NCI-H1417 treated with DMSO at 0.1 percent for 48 hours (cell line): ENCODE results near the gene SLC7A14.
"Not testable (repeated sequence)": the region's sequence is repeated elsewhere in the genome, so short reads cannot be mapped to it uniquely, and the experiment has no call there.

Source experiments
- DNase-seq: peaks from one replicate; lab custom pipeline; 2025; lab: John Stamatoyannopoulos, UW

Gene SLC7A14

DNA sequence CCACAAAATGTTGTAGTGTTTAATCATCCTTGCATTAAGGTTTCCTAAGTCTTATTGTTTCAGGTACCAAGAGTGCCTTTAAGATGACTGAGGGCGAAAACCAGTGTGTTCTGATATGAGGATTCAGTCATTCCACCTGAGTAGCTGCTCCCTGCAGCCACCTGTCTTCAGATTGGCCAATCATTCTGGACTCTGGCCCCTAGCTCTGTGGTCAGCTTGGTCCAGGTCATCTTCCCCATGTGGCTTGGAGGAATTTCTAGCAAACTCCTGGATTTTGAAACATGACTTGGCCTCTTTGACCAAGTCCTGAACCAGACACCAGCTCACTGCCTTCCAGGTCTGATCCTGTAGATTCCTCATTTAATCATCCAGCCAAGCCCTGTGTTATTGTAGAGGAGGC lies 7.8 kb upstream of the SLC7A14 start:
- no peak for DNase-seq

DNA sequence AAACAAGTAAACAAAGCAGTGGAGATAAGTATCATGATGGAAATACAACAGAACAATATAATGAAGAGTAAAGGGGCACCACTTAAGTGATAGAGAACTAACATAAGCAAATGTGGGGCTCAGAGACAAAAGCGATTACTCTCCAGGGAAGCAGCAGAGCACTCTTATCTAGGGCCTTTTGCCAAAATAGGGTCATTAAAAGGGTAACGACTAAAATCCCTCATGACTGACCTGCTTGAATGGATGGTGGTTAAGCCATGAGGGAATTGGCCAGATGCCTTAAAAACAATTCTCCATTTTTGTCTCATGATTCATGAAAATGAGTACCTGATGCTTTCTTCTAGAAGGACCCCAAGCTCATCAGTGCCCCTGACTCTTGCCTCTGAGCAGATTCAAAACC lies 3.2 kb upstream of the SLC7A14 start:
- DNase-seq = no peak

GRCh38 chr3:170585008-170585936 lies 603 bp downstream of the SLC7A14 start:
- no peak for DNase-seq

DNA sequence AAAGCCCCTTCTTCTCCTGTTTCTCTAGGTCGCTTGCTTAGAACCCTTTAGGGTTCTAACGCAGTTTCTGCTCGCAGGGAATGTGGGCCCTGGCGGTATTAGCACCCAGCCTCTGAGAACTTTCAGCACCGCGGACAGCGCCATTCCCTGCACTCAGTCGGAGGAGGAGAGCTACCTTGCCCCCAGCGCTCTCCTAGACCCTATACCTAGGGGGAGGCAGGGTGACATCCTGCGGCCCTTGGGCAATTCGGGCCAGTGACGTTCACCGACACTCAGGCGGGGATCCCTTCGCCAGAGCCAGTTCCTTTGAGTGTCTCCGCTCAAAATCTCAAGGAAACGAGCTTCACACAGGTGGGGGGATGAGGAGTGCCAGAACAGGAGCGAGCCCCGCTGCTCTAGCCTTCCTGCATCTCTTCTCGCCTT lies 1.3 kb downstream of the SLC7A14 start:
- DNase-seq = no peak

DNA sequence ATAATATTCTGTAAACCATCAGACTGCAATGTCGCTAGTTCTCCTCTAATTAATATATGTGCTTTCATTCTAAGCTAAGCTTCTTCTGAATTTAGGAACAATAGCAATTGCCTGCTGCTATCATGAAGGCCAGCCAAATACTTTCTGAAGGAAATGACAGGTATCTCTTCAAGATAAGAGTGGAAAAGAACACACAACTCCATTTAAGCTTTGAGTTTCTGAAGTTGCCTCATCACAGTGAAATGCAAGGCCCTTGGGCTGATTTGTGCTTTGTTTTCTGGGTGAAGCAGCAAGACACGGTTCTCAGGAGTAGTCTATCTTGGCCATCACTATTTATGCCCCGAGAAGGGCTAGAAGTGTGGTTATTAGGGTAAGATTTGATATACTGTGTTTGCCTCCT lies 6.2 kb downstream of the SLC7A14 start:
- no peak for DNase-seq

GRCh38 chr3:170572665-170573253 lies 13.1 kb downstream of the SLC7A14 start:
- DNase-seq = no peak

DNA sequence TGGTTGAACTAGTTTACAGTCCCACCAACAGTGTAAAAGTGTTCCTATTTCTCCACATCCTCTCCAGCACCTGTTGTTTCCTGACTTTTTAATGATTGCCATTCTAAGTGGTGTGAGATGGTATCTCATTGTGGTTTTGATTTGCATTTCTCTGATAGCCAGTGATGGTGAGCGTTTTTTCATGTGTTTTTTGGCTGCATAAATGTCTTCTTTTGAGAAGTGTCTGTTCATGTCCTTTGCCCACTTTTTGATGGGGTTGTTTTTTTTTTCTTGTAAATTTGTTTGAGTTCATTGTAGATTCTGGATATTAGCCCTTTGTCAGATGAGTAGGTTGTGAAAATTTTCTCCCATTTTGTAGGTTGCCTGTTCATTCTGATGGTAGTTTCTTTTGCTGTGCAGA lies 18.3 kb downstream of the SLC7A14 start:
- DNase-seq = not testable (repeated sequence)

DNA sequence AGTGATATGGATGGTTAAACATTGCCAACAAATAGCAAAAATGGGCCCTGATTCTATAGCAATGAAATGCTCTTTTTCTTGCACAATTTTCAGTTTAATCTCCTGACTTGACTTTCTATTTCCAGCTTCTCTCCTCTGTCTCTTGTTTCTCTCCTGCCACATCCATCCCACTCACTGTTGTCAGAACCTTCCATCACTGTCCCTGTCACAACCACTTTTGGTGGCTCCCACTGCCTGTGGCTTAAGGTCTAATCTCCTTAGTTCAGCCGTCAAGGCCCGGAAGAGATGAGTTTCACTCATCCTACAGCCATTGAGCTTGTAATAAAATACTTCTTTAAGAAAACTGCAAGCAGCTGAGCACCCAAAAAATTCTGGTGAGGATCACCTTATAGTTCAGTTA lies 19.5 kb downstream of the SLC7A14 start:
- no peak for DNase-seq

DNA sequence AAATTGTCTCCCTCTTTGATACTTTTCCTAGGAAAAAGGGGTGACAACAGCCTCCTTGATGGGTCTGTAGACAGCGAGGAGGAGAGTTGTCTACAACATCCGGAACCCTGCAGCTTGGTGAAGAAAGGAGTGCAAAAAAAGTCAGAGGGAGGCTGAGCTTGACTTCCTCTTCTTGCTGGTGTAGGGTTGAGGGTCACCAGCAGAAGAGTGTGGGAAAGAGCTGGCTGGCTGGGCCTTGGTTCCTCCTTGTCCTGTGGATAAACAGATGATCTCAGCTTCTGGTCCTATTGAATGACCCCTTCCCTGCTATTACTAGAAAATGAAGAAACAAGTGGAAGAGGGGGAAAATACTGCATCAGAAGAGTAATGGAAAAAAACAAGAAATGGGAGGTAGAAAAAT lies 20.4 kb downstream of the SLC7A14 start:
- DNase-seq = no peak

DNA sequence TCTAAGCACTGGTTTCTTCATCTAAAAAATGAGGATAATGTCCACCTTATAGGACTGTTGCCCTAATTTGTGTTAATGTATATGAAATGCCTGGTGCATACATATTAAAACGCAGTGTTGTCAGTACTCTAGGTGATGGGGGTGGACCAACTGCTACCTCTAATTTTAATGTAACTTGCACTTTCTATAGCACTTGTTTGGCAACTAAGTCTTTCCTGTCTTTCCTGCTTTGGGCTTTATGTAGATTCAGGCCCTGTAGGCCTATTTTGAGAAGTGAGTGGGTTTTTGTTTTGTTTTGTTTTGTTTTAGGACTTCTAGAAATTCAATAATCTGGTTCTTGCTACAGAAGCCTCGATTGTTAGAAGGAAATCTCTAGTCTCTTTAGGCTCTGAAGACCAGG lies 21.2 kb downstream of the SLC7A14 start:
- no peak for DNase-seq

GRCh38 chr3:170563712-170564423 lies 22.0 kb downstream of the SLC7A14 start:
- no peak for DNase-seq

DNA sequence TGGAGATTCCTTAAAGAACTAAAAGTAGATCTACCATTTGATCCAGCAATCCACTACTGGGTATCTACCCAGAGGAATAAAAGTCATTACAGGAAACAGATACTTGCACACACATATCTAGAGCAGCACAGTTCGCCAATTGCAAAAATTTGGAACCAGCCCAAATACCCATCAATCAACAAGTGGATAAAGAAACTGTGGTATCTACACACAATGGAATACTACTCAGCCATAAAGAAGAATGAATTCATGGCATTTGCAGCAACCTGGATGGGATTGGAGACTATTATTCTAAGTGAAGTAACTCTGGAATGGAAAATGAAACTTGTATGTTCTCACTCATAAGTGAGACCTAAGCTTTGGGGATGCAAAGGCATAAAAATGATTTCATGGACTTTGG lies 23.8 kb downstream of the SLC7A14 start:
- DNase-seq = no peak

DNA sequence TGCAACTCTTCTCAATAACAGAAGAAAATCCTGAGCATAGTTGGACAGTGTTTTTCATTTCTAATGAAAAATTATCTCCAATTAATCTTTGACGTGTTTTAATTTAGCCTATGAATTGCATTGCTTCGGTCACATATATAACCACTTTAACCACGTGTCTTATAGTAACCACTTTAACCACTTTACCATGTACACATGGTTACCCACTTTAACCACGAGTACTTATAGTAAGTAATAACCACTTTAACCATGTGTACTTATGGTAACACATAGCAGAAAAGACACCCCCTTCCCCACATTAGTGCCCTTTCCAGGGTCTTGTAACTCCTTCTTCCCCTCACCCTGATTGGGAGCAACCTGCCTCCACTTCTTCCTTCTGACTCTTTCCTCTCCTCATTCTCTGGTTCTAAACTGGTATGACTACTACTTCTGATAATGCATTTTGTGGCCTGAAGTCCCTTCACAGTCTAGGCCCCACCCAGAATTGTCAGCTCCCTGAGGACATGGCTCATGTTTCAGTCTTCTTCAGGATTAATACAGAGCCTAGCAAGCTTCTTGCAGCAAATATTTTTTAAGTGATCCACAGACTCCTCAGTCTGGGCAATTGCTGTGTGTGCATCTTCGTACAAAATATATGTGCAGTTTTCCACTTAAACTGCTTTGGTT lies 25.0 kb downstream of the SLC7A14 start:
- no peak for DNase-seq

DNA sequence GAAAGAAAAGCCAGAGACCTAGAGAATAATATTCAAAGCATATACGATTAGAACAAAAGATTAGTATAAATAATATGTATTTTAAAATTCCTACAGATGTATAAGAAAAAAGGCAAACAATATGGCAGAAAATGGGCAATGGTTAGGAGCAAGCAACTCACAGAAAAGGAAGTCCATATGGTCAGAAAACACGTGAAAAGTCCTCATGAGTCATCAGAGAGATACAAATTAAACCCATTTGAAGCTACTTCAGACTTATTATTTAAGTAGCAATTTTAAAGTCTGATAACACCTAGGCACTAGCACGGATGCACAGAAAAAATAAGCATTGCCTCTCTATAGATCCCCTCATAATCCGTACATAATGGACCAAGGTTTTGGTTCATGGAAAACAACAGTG lies 25.6 kb downstream of the SLC7A14 start:
- no peak for DNase-seq

DNA sequence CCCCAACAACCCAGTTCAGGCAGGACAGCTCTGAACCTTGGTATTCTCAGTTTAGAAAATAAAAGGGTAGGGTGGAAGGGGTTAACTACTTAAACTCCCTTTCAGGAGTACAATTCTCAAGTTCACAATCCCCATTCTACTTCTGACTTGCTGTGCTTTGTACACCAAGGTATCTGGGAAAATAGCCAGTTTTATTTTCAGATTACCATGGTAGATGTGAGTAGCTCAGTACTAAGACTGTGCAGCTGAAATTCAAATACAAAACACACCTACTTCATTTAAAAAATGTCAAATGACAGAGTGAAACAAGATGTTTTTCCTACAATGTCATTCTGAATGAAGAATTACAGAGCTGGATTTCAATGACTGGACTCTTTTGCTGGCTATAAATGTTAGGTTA lies 27.4 kb downstream of the SLC7A14 start:
- no peak for DNase-seq

- no peak for DNase-seq
Observed at GRCh38 chr3:170555329-170555728, 30.5 kb downstream of the SLC7A14 start.

DNA sequence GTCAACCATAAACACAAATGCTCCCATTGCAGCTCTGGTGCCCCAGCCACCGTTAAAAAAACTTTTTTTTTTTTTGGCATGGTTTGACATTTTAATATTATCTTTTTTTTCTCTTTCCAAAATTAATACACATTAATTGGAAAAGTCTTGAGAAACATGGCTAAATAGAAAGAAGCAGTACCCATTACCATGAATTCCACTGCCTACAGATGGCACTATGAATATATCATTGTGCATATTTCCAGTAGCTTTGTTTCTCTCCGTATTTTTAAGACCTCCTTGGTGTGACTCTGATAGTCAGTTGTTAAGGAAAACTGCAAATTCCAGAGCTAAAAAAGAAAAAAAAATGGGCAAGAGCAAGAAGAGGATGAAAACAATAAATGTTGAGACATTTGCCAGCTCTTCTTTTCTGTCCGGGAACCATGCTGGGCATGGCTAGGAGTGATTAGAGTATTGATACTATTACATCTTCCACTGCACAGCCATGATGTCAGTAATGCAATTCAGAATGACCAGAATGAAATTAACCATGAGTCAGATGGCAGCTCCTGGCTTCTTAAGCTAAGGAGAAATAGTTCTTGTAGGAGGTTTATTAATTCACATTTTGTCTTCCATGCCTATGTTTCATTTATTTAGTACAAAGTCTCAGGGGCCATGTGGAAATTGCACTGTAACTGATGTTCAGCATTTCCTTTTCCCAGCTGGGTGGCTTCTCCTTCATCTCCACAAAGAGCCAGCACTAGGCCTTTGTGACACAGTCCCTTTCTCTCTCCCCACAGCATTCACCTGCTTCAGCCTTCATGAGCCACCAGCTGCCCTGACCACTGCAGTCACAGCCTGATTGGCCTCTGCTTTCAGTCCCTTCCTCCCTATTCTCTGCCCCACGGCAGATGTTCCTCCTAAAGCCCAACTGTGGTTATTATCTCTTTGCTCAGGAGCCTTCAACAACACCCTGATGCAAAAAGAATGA lies 31.8 kb downstream of the SLC7A14 start:
- DNase-seq = no peak

DNA sequence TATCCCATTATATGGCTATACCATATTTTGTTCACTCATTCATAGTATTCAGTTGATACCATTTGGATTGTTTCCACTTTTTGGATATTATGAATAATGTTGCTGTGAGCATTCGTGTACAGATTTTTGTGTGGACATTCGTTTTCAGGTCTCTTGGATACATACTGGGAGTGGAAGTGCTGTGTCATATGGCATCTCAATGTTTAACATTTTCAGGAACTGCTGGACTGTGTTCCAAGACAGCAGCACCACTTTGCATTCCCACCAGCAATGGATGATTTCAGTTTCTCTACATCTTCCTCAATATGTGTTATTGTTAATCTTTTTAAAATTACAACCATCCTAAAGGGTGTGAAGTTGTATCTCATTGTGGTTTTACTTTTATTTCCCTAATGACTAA lies 34.6 kb downstream of the SLC7A14 start:
- DNase-seq = no peak

DNA sequence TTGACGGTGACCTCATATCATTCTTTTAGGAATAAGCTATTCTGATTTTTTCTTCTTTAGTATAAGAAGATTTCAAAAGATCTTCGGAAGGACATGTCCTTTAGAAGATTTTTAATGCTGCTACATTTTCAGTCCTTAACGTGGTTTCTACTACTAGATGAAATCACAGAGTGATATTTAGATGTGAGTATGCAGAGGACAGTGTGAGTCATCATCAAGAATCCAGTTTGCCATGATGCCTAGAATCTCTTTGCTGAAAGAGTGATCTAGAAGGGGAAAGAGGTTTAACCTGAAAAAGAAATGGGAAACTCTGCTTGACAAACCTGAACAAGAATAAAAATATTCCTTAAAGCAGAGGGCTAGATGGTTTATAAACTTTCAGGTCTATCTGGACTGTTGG lies 43.2 kb downstream of the SLC7A14 start:
- DNase-seq = no peak

GRCh38 chr3:170539897-170540296 lies 46.0 kb downstream of the SLC7A14 start:
- DNase-seq = no peak

GRCh38 chr3:170536712-170537111 lies 49.2 kb downstream of the SLC7A14 start:
- no peak for DNase-seq
